ENCODE measurements around the gene TNFAIP8L1. TPM values are rescaled to one million over a fixed set of nuclear protein-coding genes. Genes with fewer than 3 reads are reported as not detected.

The TNFAIP8L1 gene
- total and polyA plus RNA-seq, 2 of the 8 experiments (the other 6 are each of a cell fraction or from before 2014, with no cell fraction given) = 3.2 to 6.1 TPM

DNA sequence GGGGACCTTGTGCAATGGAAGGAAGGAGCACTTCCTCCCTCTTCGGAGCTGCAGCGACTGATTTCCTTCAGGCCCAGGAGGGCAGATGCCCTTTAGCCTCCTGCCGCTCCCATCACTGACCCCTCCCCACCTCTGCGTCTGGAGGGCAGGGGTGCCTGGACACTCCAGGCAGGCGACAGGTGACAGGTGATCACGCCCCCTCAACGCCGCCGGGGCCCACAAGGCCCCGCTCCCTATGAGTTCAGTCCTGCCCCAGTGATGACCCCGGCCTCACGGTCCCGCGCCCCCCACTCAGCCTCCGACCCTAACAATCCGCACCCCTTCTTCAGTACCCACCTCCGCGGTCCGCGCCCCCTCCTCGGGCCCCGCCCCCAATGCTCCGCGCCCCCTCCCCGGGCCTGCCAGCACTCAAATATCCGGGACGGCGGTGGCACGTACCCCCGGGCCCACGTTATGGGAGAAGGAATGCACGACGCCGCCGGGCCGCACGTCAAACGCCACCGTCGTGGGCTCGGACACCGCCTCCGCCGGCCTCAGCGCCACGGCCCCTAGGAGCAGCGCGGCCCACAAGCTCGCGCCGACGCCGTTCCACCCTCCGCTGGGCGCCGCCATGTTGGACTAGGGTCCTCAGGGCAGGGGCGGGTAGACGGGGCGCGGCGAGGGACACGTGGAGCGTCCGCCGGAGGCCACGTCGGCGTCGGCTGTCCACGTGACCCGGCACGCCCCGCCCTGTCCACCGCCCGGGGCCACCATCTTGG is 30.6 kb downstream of the TNFAIP8L1 start, which contains the start of gene MYDGF (continued):
- TF ChIP-seq SIX5 (IDR thresholded peaks at IDR 0.05; ENCODE audit: low read depth, low read length) (no peak), EP300 (IDR thresholded peaks at IDR 0.05; ENCODE audit: borderline replicate concordance in 1 of 2, low read depth in 2 of 2, low read length in 2 of 2) (no peak), ASH2L (IDR thresholded peaks at IDR 0.05; ENCODE audit: low read length) (peak; percentile 94), SUZ12 (IDR thresholded peaks at IDR 0.05; ENCODE audit: low read length) (no peak), MAFK (IDR thresholded peaks at IDR 0.05; ENCODE audit: low read depth, low read length) (no peak), TAF7 (optimal IDR thresholded peaks at IDR 0.05; ENCODE audit: borderline replicate concordance, low read depth, low read length) (peak; percentile 19), SP2 (IDR thresholded peaks at IDR 0.05; ENCODE audit: low read length) (no peak), RXRA (IDR thresholded peaks at IDR 0.05; ENCODE audit: insufficient read depth, low read depth, low read length) (no peak), RBBP5 (IDR thresholded peaks at IDR 0.05; ENCODE audit: borderline replicate concordance, low read depth, low read length) (peak; percentile 35; the same call in 1 of the 2 replicates), KDM5A (IDR thresholded peaks at IDR 0.05; ENCODE audit: low read length) (peak; percentile 85), NANOG (IDR thresholded peaks at IDR 0.05; ENCODE audit: insufficient read depth, low read depth, low read length, poor library complexity, severe bottlenecking) (no peak), SIN3A (conservative IDR thresholded peaks at IDR 0.05 in 1 of 2, IDR thresholded peaks at IDR 0.05 in 1 of 2; ENCODE audit: low read depth in 1 of 2, low read length in 2 of 2) (peak; percentile 79 to 88; a peak in 3 of 4 replicates), BCL11A (IDR thresholded peaks at IDR 0.05; ENCODE audit: low read depth in 2 of 2, low read length in 2 of 2) (no peak), SP1 (IDR thresholded peaks at IDR 0.05; ENCODE audit: low read depth, low read length) (peak; percentile 26; the same call in 1 of the 2 replicates), PHF8 (conservative IDR thresholded peaks at IDR 0.05; ENCODE audit: low read depth, low read length) (peak; percentile 93), POU5F1 (IDR thresholded peaks at IDR 0.05; ENCODE audit: low read depth, low read length) (no peak)
- TF ChIP-seq, protein P1, sequence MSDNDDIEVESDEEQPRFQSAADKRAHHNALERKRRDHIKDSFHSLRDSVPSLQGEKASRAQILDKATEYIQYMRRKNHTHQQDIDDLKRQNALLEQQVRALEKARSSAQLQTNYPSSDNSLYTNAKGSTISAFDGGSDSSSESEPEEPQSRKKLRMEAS (IDR thresholded peaks at IDR 0.05) = peak; percentile 96
- TF ChIP-seq, protein P2, sequence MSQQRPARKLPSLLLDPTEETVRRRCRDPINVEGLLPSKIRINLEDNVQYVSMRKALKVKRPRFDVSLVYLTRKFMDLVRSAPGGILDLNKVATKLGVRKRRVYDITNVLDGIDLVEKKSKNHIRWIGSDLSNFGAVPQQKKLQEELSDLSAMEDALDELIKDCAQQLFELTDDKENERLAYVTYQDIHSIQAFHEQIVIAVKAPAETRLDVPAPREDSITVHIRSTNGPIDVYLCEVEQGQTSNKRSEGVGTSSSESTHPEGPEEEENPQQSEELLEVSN (IDR thresholded peaks at IDR 0.05) = peak; percentile 75
